Measurements from ENCODE around the gene TTLL12. TPM values are rescaled to one million over a fixed set of nuclear protein-coding genes. Genes with fewer than 3 reads are reported as not detected.

Gene TTLL12
- polyA plus RNA-seq (2011; rRNA removed) = 7.5 and 12.6 TPM in 2 replicates
- polyA minus RNA-seq (2011; rRNA and poly(A)+ RNA removed) = 10.1 and 12.0 TPM in 2 replicates

DNA sequence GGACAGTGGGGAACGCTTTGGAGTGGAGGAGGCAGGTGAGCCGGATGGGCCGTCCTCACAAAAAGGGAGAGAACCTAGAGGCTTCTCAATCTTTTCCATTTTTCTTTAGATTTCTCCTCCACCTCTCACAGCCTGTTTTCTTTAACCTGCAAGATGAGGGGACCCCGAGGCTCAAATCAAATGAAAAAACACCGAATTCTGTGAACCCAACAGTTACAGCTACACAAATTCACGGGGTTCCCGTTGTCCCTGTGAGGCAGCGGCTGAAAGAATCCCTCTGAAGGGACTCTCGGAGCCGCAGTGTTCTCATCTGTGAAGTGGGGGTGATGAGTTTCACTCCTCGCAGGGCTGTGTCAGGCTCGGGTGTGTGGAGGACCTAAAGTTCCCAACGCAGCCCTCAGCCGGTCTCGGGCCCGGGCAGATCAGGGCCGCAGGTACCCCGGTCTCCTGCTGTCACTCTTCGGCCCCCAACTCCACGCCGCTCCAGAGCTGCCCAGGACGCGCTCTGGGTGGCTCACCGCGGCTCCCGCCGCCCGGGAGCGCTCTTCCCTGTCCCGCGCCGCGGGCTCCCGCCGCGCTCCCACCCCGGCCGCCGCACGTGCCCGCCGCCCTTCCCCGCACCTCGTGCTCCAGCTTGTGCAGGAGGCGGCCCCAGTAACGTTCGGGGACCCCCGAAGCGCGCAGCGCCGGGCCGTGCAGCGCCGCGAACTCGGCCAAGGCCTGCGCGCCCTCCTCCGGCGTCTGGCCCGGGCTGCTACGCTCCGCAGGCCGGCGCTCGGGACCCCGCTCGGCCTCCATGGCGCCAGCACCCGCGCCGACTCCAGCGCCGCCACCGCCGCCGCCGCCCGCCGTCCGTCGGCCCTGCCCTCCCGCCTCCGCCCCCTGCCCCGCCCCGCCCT lies at the start of gene TTLL12:
Gene TTLL12 (minus strand): TSS at position 863 of the 899 bp plus-strand sequence. CDS start 65 bp downstream, at position 798.
- H3K4me3 ChIP-seq (ENCODE audit: low read depth, low read length) = peak within 1 kb of the TSS; percentile 66
- CTCF ChIA-PET = interaction anchor here (0.7 to 1.3 kb wide), 5 partner anchors 11 to 191 kb away, joined by 3 to 5 read pairs (median 4); no protein-coding TSS in a partner anchor
- TF ChIP-seq, protein P1, sequence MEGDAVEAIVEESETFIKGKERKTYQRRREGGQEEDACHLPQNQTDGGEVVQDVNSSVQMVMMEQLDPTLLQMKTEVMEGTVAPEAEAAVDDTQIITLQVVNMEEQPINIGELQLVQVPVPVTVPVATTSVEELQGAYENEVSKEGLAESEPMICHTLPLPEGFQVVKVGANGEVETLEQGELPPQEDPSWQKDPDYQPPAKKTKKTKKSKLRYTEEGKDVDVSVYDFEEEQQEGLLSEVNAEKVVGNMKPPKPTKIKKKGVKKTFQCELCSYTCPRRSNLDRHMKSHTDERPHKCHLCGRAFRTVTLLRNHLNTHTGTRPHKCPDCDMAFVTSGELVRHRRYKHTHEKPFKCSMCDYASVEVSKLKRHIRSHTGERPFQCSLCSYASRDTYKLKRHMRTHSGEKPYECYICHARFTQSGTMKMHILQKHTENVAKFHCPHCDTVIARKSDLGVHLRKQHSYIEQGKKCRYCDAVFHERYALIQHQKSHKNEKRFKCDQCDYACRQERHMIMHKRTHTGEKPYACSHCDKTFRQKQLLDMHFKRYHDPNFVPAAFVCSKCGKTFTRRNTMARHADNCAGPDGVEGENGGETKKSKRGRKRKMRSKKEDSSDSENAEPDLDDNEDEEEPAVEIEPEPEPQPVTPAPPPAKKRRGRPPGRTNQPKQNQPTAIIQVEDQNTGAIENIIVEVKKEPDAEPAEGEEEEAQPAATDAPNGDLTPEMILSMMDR (IDR thresholded peaks at IDR 0.05; ENCODE audit: insufficient read depth, low read depth, low read length) = no peak
- POLR2A ChIA-PET = interaction anchor here (0.6 to 0.7 kb wide), 4 partner anchors 11 to 801 kb away, joined by 3 to 4 read pairs (median 4); no protein-coding TSS in a partner anchor
- DNase-seq (ENCODE audit: low read depth) = no peak
- H3K27me3 ChIP-seq (ENCODE audit: control insufficient read depth, insufficient read depth, low read length) = peaks cover 2% of the 10 kb centered on the region
- peaks cover 4% of the 10 kb centered on the region; the same call in 1 of the 2 replicates for H3K36me3 ChIP-seq (ENCODE audit: control insufficient read depth, insufficient read depth, low read length)

DNA sequence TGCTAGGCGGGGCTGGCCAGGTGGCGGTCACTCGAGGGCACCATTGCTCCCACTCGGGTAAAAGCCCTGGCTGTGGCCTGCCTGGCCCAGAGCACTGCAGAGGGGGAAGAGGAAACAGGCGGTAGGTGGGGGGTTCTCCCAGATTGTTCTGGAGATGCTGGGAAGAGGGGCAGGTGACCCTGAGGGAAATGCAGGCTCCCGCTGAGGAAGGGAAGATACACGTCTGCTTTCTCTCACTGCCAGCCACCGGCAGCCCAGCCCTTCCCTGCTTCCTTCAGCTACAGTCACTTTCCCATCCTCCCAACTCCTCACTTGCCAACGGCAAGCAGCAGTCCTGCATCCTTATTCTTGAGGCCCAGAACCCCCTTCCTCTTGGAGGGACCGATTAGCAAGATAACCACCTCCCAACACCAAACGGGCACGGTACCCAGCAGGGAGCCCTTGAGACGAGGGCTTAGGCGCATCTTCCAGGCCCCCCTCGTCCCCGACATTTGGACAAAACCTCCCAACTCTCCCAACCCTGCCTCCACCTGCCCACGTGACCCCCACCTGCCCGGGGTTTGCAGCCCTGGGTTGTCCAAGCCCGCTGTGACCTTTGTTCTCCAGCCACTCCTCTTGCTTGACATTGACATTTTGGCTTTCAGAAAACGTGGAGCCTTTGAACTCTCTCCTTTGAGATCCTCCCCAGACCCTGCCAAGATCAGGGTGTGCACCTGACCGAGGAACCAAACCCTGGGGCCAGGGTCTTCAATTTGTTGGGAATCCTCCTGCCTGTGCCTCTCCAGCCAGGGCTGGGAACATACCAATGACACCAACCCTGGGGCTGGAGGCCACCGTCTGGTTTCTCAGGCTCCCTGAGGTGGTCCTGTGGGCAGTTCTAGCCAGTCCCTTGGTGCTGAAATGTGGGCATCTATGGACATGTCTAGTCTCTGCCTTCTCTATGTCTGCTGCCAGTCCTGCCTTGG lies 48.8 kb upstream of the TTLL12 start:
- POLR2A ChIA-PET = no interaction called here
- CTCF ChIA-PET = no interaction called here
- H3K27me3 ChIP-seq (ENCODE audit: control insufficient read depth, insufficient read depth, low read length) = peaks cover 5% of the 10 kb centered on the region

DNA sequence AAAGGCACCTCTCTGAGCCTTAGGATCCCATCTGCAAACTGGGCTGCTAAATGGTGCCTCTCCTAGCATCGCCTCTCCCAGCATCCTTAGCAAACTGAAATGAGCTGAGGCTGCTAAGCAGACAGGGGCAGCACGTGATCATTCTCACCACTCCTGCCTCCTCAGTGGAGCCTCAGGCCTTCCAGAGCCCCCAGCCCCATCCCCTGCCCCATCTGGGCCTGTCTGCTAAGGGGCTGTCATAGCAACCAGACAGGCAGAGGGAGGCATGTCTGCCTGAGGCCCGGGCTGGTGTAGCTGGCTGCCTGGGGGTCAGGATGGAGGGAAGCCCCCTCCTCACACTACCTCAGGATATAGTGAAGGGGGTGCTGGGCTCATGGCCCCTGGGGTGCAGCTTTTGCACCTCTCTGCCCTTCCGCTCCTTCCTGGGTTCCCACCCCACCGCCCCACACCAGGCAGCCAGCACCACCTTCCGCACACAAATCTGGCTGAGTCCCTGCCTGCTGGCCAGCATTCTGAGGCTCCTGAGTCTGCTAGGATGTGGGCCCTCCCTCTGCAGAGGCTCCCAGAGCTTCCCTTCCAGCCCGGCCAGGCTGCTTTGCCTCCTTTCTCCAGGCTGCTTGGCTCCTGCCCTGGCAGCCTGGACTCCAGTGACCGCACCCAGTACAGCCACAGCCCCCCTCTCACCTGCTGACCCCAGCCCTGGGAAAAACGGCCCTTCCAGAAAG lies 47.5 kb upstream of the TTLL12 start:
- Histone ChIP-seq H3K4me3 (ENCODE audit: low read depth, low read length) (no peak overlapping the region), H3K27me3 (ENCODE audit: control insufficient read depth, insufficient read depth, low read length) (no peaks in the 10 kb centered on the region), H3K36me3 (ENCODE audit: control insufficient read depth, insufficient read depth, low read length) (no peaks in the 10 kb centered on the region)
- ChIA-PET CTCF (no interaction called here), POLR2A (no interaction called here)
- no peak for DNase-seq (ENCODE audit: low read depth)
- TF ChIP-seq, protein P1 (IDR thresholded peaks at IDR 0.05; ENCODE audit: insufficient read depth, low read depth, low read length) = no peak

More for the DNA sequence above, 48.8 kb upstream of the TTLL12 start:
- no peak for DNase-seq (ENCODE audit: low read depth)
- TF ChIP-seq, protein P1 (IDR thresholded peaks at IDR 0.05; ENCODE audit: insufficient read depth, low read depth, low read length) = no peak
- H3K36me3 ChIP-seq (ENCODE audit: control insufficient read depth, insufficient read depth, low read length) = no peaks in the 10 kb centered on the region
- H3K4me3 ChIP-seq (ENCODE audit: low read depth, low read length) = no peak overlapping the region

DNA sequence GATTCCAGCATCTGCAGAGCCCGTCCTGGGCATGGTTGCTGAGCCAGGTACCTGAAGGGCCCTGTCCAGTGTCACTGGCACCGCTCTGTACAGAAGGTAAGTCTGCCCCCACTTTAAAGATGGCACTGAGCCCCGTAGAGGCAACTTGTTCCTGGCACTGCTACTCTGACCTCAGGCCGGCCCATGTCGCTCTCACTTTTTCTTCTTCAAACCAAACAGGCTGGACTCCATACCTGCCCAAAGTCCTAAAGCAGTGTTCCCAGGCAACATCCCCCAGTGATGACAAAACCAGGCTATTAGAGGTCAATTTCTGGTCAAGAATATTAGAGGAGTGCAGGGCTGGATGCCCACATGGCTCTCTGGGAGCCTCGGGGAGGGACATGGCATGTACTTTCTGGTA lies 46.6 kb upstream of the TTLL12 start:
- Histone ChIP-seq H3K36me3 (ENCODE audit: control insufficient read depth, insufficient read depth, low read length) (no peaks in the 10 kb centered on the region), H3K27me3 (ENCODE audit: control insufficient read depth, insufficient read depth, low read length) (no peaks in the 10 kb centered on the region), H3K4me3 (ENCODE audit: low read depth, low read length) (no peak overlapping the region)
- CTCF ChIA-PET = no interaction called here
- POLR2A ChIA-PET = no interaction called here
- TF ChIP-seq, protein P1 (IDR thresholded peaks at IDR 0.05; ENCODE audit: insufficient read depth, low read depth, low read length) = no peak
- DNase-seq (ENCODE audit: low read depth) = no peak
